Epithelial cell of esophagus (primary cell): ENCODE data around the gene SHROOM3.
A peak's percentile ranks its signal among the peaks of the same experiment; 100 is the strongest.

Experiments used
- DNase-seq: peaks from one replicate; pipeline ENCODE4 v3.0.0; 2010; ENCODE audit warnings: low read depth
- H3K4me3 ChIP-seq: 2 replicates; pipeline ENCODE4 v1.5.1; 2011; ENCODE audit warnings: mild to moderate bottlenecking, low read length, control low read depth
- CTCF ChIP-seq: IDR thresholded peaks from 2 replicates; pipeline ENCODE4 v1.5.1; 2011; ENCODE audit warnings: low read depth, mild to moderate bottlenecking, low read length, control low read depth, inconsistent platforms; ENCODE audit not compliant: insufficient read depth; ENCODE audit errors: missing control alignments

The SHROOM3 gene

DNA sequence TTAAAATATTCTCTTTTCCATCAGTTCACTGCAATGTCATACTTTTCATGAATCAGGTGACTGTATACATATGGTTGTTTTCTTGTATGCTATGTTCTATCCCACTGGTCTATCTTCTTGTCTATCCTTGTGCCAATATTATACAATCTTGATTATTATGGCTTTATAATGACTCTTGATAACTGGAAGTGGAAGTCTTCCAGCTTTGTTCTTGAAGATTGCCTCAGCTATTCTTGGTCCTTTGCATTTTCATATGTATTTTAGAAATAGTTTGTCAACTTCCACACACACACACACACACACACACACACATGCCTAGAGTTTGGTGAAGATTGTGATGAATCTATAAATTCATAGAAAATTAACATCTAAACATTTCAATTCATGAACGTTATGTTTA is 67.9 kb downstream of the SHROOM3 start:
- no peak for DNase-seq
- no peak for TF ChIP-seq CTCF

GRCh38 chr4:76504613-76505465 is 69.8 kb downstream of the SHROOM3 start:
- peak; percentile 60 for TF ChIP-seq CTCF
- peak; percentile 66 for DNase-seq
- H3K4me3 ChIP-seq, result no peak overlapping the region

More for the DNA sequence above, 67.9 kb downstream of the SHROOM3 start:
- H3K4me3 ChIP-seq, result no peak overlapping the region

- DNase-seq, result no peak
- no peak for TF ChIP-seq CTCF
- H3K4me3 ChIP-seq, result no peak overlapping the region
Observed at GRCh38 chr4:76511947-76512346, 76.9 kb downstream of the SHROOM3 start.

DNA sequence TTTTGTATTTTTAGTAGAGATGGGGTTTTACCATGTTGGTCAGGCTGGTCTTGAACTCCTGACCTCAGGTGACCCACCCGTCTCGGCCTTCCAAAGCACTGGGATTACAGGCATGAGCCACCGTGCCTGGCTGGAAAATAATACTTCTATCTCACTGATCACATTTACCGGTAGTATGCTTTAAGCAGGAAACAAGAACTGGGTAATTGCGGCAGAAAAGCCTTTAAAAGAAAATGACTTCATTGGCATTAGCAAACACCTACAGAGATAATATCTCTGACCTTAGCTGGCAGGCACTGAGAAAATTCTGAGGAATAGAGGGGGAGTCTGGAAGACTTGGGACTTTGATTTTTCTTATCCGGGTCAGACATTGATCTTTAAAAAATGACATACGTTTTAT is 78.5 kb downstream of the SHROOM3 start:
- no peak for DNase-seq
- TF ChIP-seq CTCF, result no peak
- no peak overlapping the region for H3K4me3 ChIP-seq

GRCh38 chr4:76514087-76514486 is 79.1 kb downstream of the SHROOM3 start:
- H3K4me3 ChIP-seq, result no peak overlapping the region
- DNase-seq, result no peak
- TF ChIP-seq CTCF, result no peak

DNA sequence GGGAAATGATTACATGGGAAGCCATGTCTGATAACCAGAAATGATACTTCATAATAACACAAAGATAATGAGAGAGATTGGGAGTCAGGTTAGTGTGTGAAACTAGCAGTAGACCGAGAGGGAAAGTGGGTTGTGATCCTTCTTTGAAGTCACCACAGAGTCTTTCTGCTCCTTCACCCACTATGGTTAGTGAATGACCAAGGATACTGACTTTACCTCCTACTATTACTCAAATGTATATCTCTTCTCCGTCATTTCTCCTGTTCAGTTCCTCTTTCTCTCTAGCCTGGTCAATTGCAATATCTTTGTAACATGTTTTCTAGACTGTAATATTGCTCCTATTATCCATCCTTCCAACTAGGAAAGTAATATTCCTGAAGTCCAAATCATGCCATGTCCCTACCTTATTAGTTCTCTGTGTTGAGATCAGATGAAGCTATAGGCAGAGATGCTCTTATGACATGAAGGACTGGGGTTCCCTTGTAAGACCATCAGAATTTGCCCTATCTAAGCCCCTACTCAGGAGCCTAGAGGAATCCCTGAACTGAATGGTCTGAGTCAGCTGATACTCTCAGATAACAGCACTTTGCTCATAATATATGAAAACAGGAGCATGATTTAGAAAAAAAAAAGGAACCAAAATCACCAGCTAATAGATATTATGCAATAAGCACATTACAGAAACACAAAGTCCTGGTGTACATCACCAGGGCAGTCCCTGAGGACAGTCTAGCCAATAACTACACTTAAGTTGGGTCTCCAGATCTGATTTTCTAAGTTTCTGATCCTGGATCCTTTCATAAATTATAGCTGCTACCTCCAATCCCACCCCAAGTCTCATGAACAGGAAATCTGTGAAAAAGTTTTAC is 81.2 kb downstream of the SHROOM3 start:
- H3K4me3 ChIP-seq, result no peak overlapping the region
- no peak for DNase-seq
- no peak for TF ChIP-seq CTCF
